HEK293 (cell line): ENCODE results near the gene GRIA1.

Experiments
- CTCF ChIA-PET: fragments of 350-600 bp; formaldehyde crosslinking; extraction: SDS; loops from one replicate; lab custom pipeline; 2021; ENCODE audit warnings: antibody characterized with exemption; lab: Yijun Ruan, JAX
- POLR2A ChIA-PET: fragments of 300-600 bp; formaldehyde crosslinking; extraction: SDS; loops from one replicate; lab custom pipeline; 2020; ENCODE audit warnings: antibody characterized with exemption, inconsistent platforms; lab: Yijun Ruan, JAX
- H3K27ac ChIP-seq: fragments of 200-500 bp; sonication (Bioruptor generic); 2 replicates; pipeline ENCODE4 v1.5.1; 2014; ENCODE audit warnings: low read depth, low read length, control low read depth, inconsistent platforms; ENCODE audit errors: extremely low read depth
- H3K36me3 ChIP-seq, 2 experiments: fragments of 200-500 bp in 1 of 2; sonication (Bioruptor generic) in 1 of 2; 1 replicate in 1 of 2; 2 replicates in 1 of 2; pipeline ENCODE4 v1.5.1; 2014 to 2017; ENCODE audit warnings: inconsistent platforms in 2 of 2, low read length in 2 of 2; ENCODE audit not compliant: control insufficient read depth in 2 of 2, insufficient read depth in 1 of 2
- H3K4me1 ChIP-seq: fragments of 200-500 bp; sonication (Bioruptor generic); 2 replicates; pipeline ENCODE4 v1.5.1; 2014; ENCODE audit warnings: mild to moderate bottlenecking, low read length, inconsistent platforms; ENCODE audit not compliant: control insufficient read depth, insufficient read depth
- H3K4me3 ChIP-seq: 2 replicates; pipeline ENCODE4 v1.5.1; 2011; ENCODE audit warnings: low read depth, mild to moderate bottlenecking, control low read depth, low read length, moderate library complexity
- H3K9me3 ChIP-seq: fragments of 200-500 bp; sonication (Bioruptor generic); 2 replicates; pipeline ENCODE4 v1.5.1; 2014; ENCODE audit warnings: low read depth, low read length, inconsistent platforms; ENCODE audit not compliant: control insufficient read depth, insufficient read depth
- BCL11B ChIP-seq: fragments of 450-650 bp; formaldehyde crosslinking; IDR thresholded peaks from 2 replicates; pipeline ENCODE4 v1.5.1; 2016; ENCODE audit warnings: low read depth, missing biosample characterization, missing genetic modification characterization
- GLI4 ChIP-seq: fragments of 450-650 bp; formaldehyde crosslinking; IDR thresholded peaks from 2 replicates; pipeline ENCODE4 v1.5.1; 2016; ENCODE audit warnings: missing biosample characterization, missing genetic modification characterization
- HOXC10 ChIP-seq: sonication (generic); formaldehyde crosslinking; IDR thresholded peaks from 2 replicates; pipeline ENCODE4 v1.8.1; 2023; ENCODE audit warnings: mild to moderate bottlenecking, missing genetic modification reagents
- MEIS1 ChIP-seq: sonication (generic); formaldehyde crosslinking; IDR thresholded peaks from 2 replicates; pipeline ENCODE4 v1.8.1; 2022; ENCODE audit warnings: missing genetic modification reagents, mild to moderate bottlenecking, borderline replicate concordance
- PRDM10 ChIP-seq: fragments of 450-650 bp; formaldehyde crosslinking; IDR thresholded peaks from 2 replicates; pipeline ENCODE4 v1.5.1; 2016; ENCODE audit warnings: missing biosample characterization, missing genetic modification characterization
- SCRT2 ChIP-seq: fragments of 450-650 bp; formaldehyde crosslinking; IDR thresholded peaks from 2 replicates; pipeline ENCODE4 v1.5.1; 2016; ENCODE audit warnings: missing biosample characterization, missing genetic modification characterization
- WT1 ChIP-seq: fragments of 450-650 bp; formaldehyde crosslinking; IDR thresholded peaks from 2 replicates; pipeline ENCODE4 v1.5.1; 2016; ENCODE audit warnings: missing biosample characterization, missing genetic modification characterization
- ZBTB48 ChIP-seq: fragments of 450-650 bp; formaldehyde crosslinking; IDR thresholded peaks from 2 replicates; pipeline ENCODE4 v1.5.1; 2016; ENCODE audit warnings: missing biosample characterization, missing genetic modification characterization
- ZFHX2 ChIP-seq: fragments of 450-650 bp; formaldehyde crosslinking; conservative IDR thresholded peaks from 2 replicates; pipeline ENCODE4 v1.5.1; 2016; ENCODE audit warnings: missing biosample characterization, missing genetic modification characterization
- ZIC2 ChIP-seq: fragments of 450-650 bp; formaldehyde crosslinking; IDR thresholded peaks from 2 replicates; pipeline ENCODE4 v1.5.1; 2016; ENCODE audit warnings: missing biosample characterization, missing genetic modification characterization
- ZNF10 ChIP-seq: fragments of 450-650 bp; formaldehyde crosslinking; IDR thresholded peaks from 2 replicates; pipeline ENCODE4 v1.5.1; 2017; ENCODE audit warnings: missing biosample characterization, missing genetic modification characterization
- ZNF174 ChIP-seq: fragments of 450-650 bp; formaldehyde crosslinking; IDR thresholded peaks from 2 replicates; pipeline ENCODE4 v1.5.0; 2017; ENCODE audit warnings: missing biosample characterization, mild to moderate bottlenecking, missing genetic modification characterization
- ZNF292 ChIP-seq: fragments of 450-650 bp; formaldehyde crosslinking; IDR thresholded peaks from 2 replicates; pipeline ENCODE4 v1.5.1; 2016; ENCODE audit warnings: low read depth, missing biosample characterization, missing genetic modification characterization, borderline replicate concordance
- ZNF302 ChIP-seq: fragments of 450-650 bp; formaldehyde crosslinking; IDR thresholded peaks from 2 replicates; pipeline ENCODE4 v1.5.1; 2016; ENCODE audit warnings: missing biosample characterization, missing genetic modification characterization, low read depth
- ZNF366 ChIP-seq: fragments of 450-650 bp; formaldehyde crosslinking; conservative IDR thresholded peaks from 2 replicates; pipeline ENCODE4 v1.5.1; 2016; ENCODE audit warnings: missing biosample characterization, missing genetic modification characterization
- ZNF37A ChIP-seq: fragments of 450-650 bp; IDR thresholded peaks from 2 replicates; pipeline ENCODE4 v1.5.1; 2018; ENCODE audit warnings: missing biosample characterization, missing genetic modification characterization
- ZNF423 ChIP-seq: fragments of 450-650 bp; formaldehyde crosslinking; IDR thresholded peaks from 2 replicates; pipeline ENCODE4 v1.5.1; 2016; ENCODE audit warnings: missing biosample characterization, missing genetic modification characterization
- ZNF544 ChIP-seq: fragments of 450-650 bp; formaldehyde crosslinking; IDR thresholded peaks from 2 replicates; pipeline ENCODE4 v1.5.0; 2017; ENCODE audit warnings: missing biosample characterization, missing genetic modification characterization
- ZNF555 ChIP-seq: fragments of 450-650 bp; formaldehyde crosslinking; conservative IDR thresholded peaks from 2 replicates; pipeline ENCODE4 v1.5.1; 2017; ENCODE audit warnings: missing biosample characterization, mild to moderate bottlenecking, missing genetic modification characterization, inconsistent platforms
- ZNF664 ChIP-seq: fragments of 450-650 bp; formaldehyde crosslinking; IDR thresholded peaks from 2 replicates; pipeline ENCODE4 v1.5.1; 2016; ENCODE audit warnings: missing biosample characterization, missing genetic modification characterization
- ZNF792 ChIP-seq: fragments of 450-650 bp; formaldehyde crosslinking; IDR thresholded peaks from 2 replicates; pipeline ENCODE4 v1.5.1; 2016; ENCODE audit warnings: missing biosample characterization, missing genetic modification characterization
- ZSCAN5A ChIP-seq: fragments of 450-650 bp; formaldehyde crosslinking; IDR thresholded peaks from 2 replicates; pipeline ENCODE4 v1.5.1; 2016; ENCODE audit warnings: missing biosample characterization, missing genetic modification characterization
- TF ChIP-seq, protein P1 (sequence below): fragments of 450-650 bp; formaldehyde crosslinking; IDR thresholded peaks from 2 replicates; pipeline ENCODE4 v1.5.1; 2017; ENCODE audit warnings: missing biosample characterization, missing genetic modification characterization

Gene GRIA1

GRCh38 chr5:153797484-153797883, 307.0 kb downstream of the GRIA1 start:
- H3K36me3 ChIP-seq, result no peaks in the 10 kb centered on the region
- H3K9me3 ChIP-seq, result no peaks in the 10 kb centered on the region
- TF ChIP-seq ZSCAN5A (tag by site-specific recombination), result no peak
- TF ChIP-seq ZNF544 (tag by site-specific recombination), result no peak
- TF ChIP-seq, protein P1, sequence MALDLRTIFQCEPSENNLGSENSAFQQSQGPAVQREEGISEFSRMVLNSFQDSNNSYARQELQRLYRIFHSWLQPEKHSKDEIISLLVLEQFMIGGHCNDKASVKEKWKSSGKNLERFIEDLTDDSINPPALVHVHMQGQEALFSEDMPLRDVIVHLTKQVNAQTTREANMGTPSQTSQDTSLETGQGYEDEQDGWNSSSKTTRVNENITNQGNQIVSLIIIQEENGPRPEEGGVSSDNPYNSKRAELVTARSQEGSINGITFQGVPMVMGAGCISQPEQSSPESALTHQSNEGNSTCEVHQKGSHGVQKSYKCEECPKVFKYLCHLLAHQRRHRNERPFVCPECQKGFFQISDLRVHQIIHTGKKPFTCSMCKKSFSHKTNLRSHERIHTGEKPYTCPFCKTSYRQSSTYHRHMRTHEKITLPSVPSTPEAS (tag by site-specific recombination), result no peak
- TF ChIP-seq ZNF302 (tag by site-specific recombination), result no peak
- TF ChIP-seq ZNF366 (tag by site-specific recombination), result no peak
- no peak for TF ChIP-seq BCL11B (tag by site-specific recombination)
- no peak for TF ChIP-seq ZNF292 (tag by site-specific recombination)
- no peak for TF ChIP-seq ZNF37A (tag by site-specific recombination)
- TF ChIP-seq PRDM10, result no peak
- TF ChIP-seq WT1 (tag by site-specific recombination), result no peak
- H3K4me3 ChIP-seq, result no peak overlapping the region
- POLR2A ChIA-PET, result no interaction called here
- CTCF ChIA-PET, result no interaction called here
- H3K27ac ChIP-seq, result no peak overlapping the region
- no peaks in the 10 kb centered on the region for H3K4me1 ChIP-seq

- ChIA-PET CTCF (no interaction called here), POLR2A (no interaction called here)
- Histone ChIP-seq H3K4me3 (no peak overlapping the region), H3K27ac (no peak overlapping the region), H3K4me1 (no peaks in the 10 kb centered on the region), H3K9me3 (no peaks in the 10 kb centered on the region), H3K36me3 (no peaks in the 10 kb centered on the region)
- TF ChIP-seq ZNF664 (tag by site-specific recombination) (no peak), MEIS1 (no peak), HOXC10 (CRISPR knock-in tag) (no peak), ZNF10 (tag by site-specific recombination) (no peak), ZNF174 (no peak)
These were observed 308.4 kb downstream of the GRIA1 start for GRCh38 chr5:153798830-153799229.

DNA sequence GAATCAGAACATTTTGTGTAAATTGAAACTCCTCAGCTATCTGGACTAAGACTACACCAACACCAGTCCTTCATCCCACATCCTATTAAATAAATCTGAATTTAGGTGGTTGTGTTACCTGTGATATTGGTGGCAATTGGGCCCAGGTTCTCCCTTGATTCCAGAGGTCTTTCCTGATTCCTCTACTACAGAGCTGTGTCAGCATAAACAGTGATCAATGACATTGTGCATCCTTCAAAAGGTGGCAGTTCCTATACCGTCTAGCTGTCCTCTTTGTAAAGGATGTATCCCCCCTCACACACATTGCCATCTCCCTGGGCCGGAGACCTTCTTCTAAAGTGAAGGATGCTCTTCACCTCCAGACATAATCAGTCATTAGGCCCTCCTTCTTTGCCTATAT, 309.0 kb downstream of the GRIA1 start:
- no peaks in the 10 kb centered on the region for H3K4me1 ChIP-seq
- TF ChIP-seq ZNF555 (tag by site-specific recombination) (no peak), GLI4 (tag by site-specific recombination) (no peak), ZFHX2 (tag by site-specific recombination) (no peak), ZNF792 (no peak), ZNF423 (no peak), ZIC2 (tag by site-specific recombination) (no peak), SCRT2 (tag by site-specific recombination) (no peak), ZBTB48 (tag by site-specific recombination) (no peak)
- no peak overlapping the region for H3K27ac ChIP-seq
- ChIA-PET CTCF (no interaction called here), POLR2A (interaction anchor here (0.6 kb wide), 1 partner anchor 128 kb away, joined by 5 read pairs; no protein-coding TSS in a partner anchor)
- no peaks in the 10 kb centered on the region for H3K9me3 ChIP-seq
- H3K36me3 ChIP-seq, result no peaks in the 10 kb centered on the region
- H3K4me3 ChIP-seq, result no peak overlapping the region
